Fibroblast of the aortic adventitia (primary cell): ENCODE data around the gene SWAP70. TPM values are rescaled to one million over a fixed set of nuclear protein-coding genes. Genes with fewer than 3 reads are reported as not detected.

ENCODE experiments used
- DNase-seq: peaks from one replicate; pipeline ENCODE4 v3.0.0-alpha.2; 2010; ENCODE audit warnings: low read depth
- H3K4me3 ChIP-seq: 2 replicates; pipeline ENCODE4 v1.5.1; 2011; ENCODE audit warnings: low read depth, mild to moderate bottlenecking, control low read depth, low read length, moderate library complexity
- total RNA-seq: library from RNA; depleted of rRNA; stranded (reverse); fragments of >200 nt; gene quantifications from 2 replicates; pipeline ENCODE4 v1.2.3, GENCODE V29; 2012; ENCODE audit warnings: low replicate concordance
- TF ChIP-seq, protein P1 (sequence below): IDR thresholded peaks from 2 replicates; pipeline ENCODE4 v1.5.1; 2011; ENCODE audit warnings: mild to moderate bottlenecking, low read length, control low read depth, inconsistent platforms; ENCODE audit not compliant: insufficient read depth

SWAP70 gene
- total RNA-seq, 1 donor: 44.4 TPM

GRCh38 chr11:9675691-9676090 is 11.8 kb downstream of the SWAP70 start:
- no peak overlapping the region for H3K4me3 ChIP-seq
- TF ChIP-seq, protein P1, sequence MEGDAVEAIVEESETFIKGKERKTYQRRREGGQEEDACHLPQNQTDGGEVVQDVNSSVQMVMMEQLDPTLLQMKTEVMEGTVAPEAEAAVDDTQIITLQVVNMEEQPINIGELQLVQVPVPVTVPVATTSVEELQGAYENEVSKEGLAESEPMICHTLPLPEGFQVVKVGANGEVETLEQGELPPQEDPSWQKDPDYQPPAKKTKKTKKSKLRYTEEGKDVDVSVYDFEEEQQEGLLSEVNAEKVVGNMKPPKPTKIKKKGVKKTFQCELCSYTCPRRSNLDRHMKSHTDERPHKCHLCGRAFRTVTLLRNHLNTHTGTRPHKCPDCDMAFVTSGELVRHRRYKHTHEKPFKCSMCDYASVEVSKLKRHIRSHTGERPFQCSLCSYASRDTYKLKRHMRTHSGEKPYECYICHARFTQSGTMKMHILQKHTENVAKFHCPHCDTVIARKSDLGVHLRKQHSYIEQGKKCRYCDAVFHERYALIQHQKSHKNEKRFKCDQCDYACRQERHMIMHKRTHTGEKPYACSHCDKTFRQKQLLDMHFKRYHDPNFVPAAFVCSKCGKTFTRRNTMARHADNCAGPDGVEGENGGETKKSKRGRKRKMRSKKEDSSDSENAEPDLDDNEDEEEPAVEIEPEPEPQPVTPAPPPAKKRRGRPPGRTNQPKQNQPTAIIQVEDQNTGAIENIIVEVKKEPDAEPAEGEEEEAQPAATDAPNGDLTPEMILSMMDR: no peak
- DNase-seq: no peak

DNA sequence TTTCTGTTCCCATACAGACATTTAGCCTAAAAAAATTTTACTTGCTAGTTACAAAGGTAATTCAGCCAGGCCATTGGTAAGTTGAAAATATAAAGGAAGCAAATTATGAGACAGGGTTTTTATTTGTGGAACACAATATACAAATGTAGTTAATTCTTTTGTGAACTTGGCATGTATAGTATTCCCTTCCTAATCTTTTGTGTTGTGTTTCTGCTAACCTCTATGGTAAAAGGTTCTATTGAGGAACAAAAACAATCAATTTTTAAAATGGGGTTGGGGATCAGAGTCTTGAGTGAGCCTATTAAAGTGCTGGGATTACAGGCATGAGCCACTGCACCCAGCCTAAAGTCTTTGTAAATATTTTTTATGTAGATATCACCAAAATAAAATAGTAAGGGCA is 14.1 kb downstream of the SWAP70 start:
- TF ChIP-seq, protein P1: no peak
- no peak for DNase-seq
- no peak overlapping the region for H3K4me3 ChIP-seq

- TF ChIP-seq, protein P1: no peak
- H3K4me3 ChIP-seq: no peak overlapping the region
These were observed 14.7 kb downstream of the SWAP70 start for GRCh38 chr11:9678576-9678975.

DNA sequence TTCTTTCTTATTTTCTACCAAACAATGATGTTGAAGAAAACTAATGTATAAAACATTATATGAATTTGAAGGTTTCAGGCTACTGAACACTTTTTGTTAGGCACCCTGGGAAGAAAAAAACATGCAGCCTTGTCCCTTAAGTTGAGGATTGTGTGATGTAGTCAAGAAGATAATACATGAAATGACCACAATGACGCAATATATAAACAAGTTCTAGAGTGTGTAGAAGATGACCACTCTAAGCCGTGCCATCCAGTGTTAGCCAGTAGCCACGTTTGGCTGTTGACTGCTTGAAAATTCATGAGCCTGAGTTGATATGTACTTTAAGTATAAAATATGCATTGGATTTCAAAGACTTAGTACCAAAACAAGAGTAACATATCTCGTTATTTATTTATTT is 16.2 kb downstream of the SWAP70 start:
- H3K4me3 ChIP-seq: no peak overlapping the region
- no peak for DNase-seq
- TF ChIP-seq, protein P1: no peak

More at GRCh38 chr11:9678576-9678975, 14.7 kb downstream of the SWAP70 start:
- DNase-seq: no peak

DNA sequence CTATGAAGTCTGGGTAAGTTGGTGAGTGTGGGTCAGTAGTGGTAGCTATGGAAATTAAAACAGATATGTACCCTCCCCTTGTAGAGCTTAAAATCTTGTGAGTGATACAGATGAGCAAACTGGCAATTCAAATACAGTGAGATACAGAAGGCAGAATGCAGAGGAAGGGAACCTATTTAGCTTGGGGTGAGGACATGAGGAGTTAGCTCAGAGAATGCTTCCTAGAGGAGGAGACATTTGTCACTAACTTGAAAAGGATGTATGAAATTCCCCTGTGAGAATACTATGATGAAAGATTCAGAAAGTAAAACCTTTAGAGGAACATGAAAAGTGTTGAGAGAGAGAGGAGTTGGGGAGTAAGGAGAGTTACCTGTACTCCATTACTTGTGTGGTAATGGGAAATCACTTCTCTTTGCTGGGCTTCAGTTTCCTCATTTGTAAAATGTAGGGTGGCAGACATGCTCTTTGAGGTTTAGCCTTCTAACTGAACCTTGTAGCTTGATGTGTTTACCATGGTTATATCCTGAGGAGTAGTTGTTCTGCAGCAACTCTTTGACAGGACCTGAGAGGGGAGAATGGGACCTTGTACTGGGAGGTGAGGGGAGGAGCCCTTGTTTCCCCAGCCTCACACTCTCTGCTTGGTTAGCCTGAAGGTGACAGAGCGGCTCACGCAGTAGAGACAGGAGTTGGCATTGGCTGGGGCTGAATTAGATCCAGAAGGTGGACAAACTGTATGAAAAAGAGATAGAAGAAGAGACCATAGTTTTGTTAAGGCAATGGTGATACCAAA is 17.9 kb downstream of the SWAP70 start:
- TF ChIP-seq, protein P1: no peak

GRCh38 chr11:9687711-9688477 is 24.0 kb downstream of the SWAP70 start:
- H3K4me3 ChIP-seq: no peak overlapping the region
- DNase-seq: peak; percentile 74
- TF ChIP-seq, protein P1: no peak

More for the DNA sequence above, 17.9 kb downstream of the SWAP70 start:
- no peak for DNase-seq
- H3K4me3 ChIP-seq: no peak overlapping the region
